NCI-H748 treated with DMSO at 0.1 percent for 48 hours (cell line): ENCODE results near the gene PLEKHH3.

ENCODE experiments used
- DNase-seq: peaks from one replicate; lab custom pipeline; 2025; lab: John Stamatoyannopoulos, UW

Gene PLEKHH3

GRCh38 chr17:42685831-42686230 lies 9.0 kb upstream of the PLEKHH3 start:
- no peak for DNase-seq

- DNase-seq, result no peak
These were observed 8.2 kb upstream of the PLEKHH3 start for GRCh38 chr17:42684929-42685556.

- no peak for DNase-seq
These were observed 6.7 kb upstream of the PLEKHH3 start for GRCh38 chr17:42683407-42684034.

GRCh38 chr17:42682722-42683403 lies 6.1 kb upstream of the PLEKHH3 start:
- DNase-seq, result peak; percentile 63

- DNase-seq, result peak; percentile 63
These were observed 5.4 kb upstream of the PLEKHH3 start, which contains the start of gene CNTNAP1 for GRCh38 chr17:42681976-42682721. Gene CNTNAP1 (plus strand): TSS chr17:42682531. CDS start chr17:42682830, 299 bp downstream.

- no peak for DNase-seq
These were observed 3.6 kb upstream of the PLEKHH3 start for GRCh38 chr17:42680331-42680808.

- peak; percentile 70 for DNase-seq
These were observed 2.9 kb upstream of the PLEKHH3 start for GRCh38 chr17:42679492-42680330.

- peak; percentile 48 for DNase-seq
These were observed 2.2 kb upstream of the PLEKHH3 start for GRCh38 chr17:42678951-42679491.

GRCh38 chr17:42677921-42678781 lies 1.4 kb upstream of the PLEKHH3 start:
- peak; percentile 81 for DNase-seq

- peak; percentile 98 for DNase-seq
These were observed 441 bp upstream of the PLEKHH3 start for GRCh38 chr17:42677012-42677857.

GRCh38 chr17:42675965-42676423 lies 800 bp downstream of the PLEKHH3 start:
- DNase-seq, result no peak

- peak; percentile 16 for DNase-seq
These were observed 1.3 kb downstream of the PLEKHH3 start for GRCh38 chr17:42675348-42675964.

GRCh38 chr17:42674755-42675347 lies 1.9 kb downstream of the PLEKHH3 start:
- no peak for DNase-seq

- DNase-seq, result no peak
These were observed 2.7 kb downstream of the PLEKHH3 start for GRCh38 chr17:42673885-42674754.

GRCh38 chr17:42673266-42673884 lies 3.4 kb downstream of the PLEKHH3 start:
- DNase-seq, result no peak

GRCh38 chr17:42672038-42672437 lies 4.8 kb downstream of the PLEKHH3 start:
- DNase-seq, result no peak
